K562 (cell line): ENCODE data around the gene CELF4. TPM values are rescaled to one million over a fixed set of nuclear protein-coding genes. Genes with fewer than 3 reads are reported as not detected.

Experiments used
- ATAC-seq: fragments of 200-7000 bp; cut with Tn5 transposase; 3 replicates; pipeline ENCODE4 v1.9.1; 2020; ENCODE audit warnings: moderate library complexity
- BruUV-seq: library from RNA; stranded (reverse); fragments of 400-500 nt; replicated peaks from 2 replicates; lab custom pipeline; 2021; lab: Mats Ljungman, UMichigan
- CTCF ChIA-PET: fragments of 300-600 bp; formaldehyde crosslinking; extraction: SDS; loops from one replicate; lab custom pipeline; 2021; ENCODE audit warnings: low intra/inter-chr PET ratio; lab: Yijun Ruan, JAX
- POLR2A ChIA-PET: fragments of 300-600, 350-650 bp; sonication (Branson Sonifier 250); formaldehyde crosslinking; extraction: SDS; loops from one replicate; lab custom pipeline; 2021; ENCODE audit warnings: antibody characterized with exemption, inconsistent platforms; lab: Yijun Ruan, JAX
- DNase-seq, 4 experiments: peaks; one replicate each; pipeline versions ENCODE4 v3.0.0 to v3.0.0-alpha.2; 2011 to 2018; ENCODE audit warnings: low spot score in 3 of 4, mixed read lengths in 3 of 4; ENCODE audit errors: extremely low read depth in 1 of 4
- FAIRE-seq: peaks from 2 replicates; lab custom pipeline; 2011; peaks lifted over from hg19 to GRCh38; lab: Jason Lieb, UNC
- H2AFZ ChIP-seq: 2 replicates; pipeline ENCODE4 v1.6.0; 2011; ENCODE audit warnings: low read depth, low read length, control low read depth, inconsistent platforms
- H3K27ac ChIP-seq: fragments of 200-600 bp; 3 replicates; pipeline ENCODE4 v1.8.0; 2011; ENCODE audit warnings: low read depth, mild to moderate bottlenecking, control low read depth, inconsistent platforms, low read length, moderate library complexity, mixed read lengths; ENCODE audit errors: extremely low read depth
- H3K27me3 ChIP-seq, 2 experiments: fragments of 300-600 bp in 1 of 2; 2 replicates in 1 of 2; 3 replicates in 1 of 2; pipeline versions ENCODE4 v1.6.0 to v1.8.0; 2011; ENCODE audit warnings: inconsistent platforms in 2 of 2, low read length in 2 of 2, mild to moderate bottlenecking in 1 of 2, mixed read lengths in 1 of 2, moderate library complexity in 1 of 2; ENCODE audit not compliant: control insufficient read depth in 2 of 2, insufficient read depth in 2 of 2
- H3K36me3 ChIP-seq: fragments of 300-600 bp; 3 replicates; pipeline ENCODE4 v1.8.0; 2011; ENCODE audit warnings: mild to moderate bottlenecking, low read length, inconsistent platforms; ENCODE audit not compliant: control insufficient read depth, insufficient read depth
- H3K4me1 ChIP-seq, 2 experiments: fragments of 200-600 bp in 1 of 2; replicated peaks in 1 of 2; 2 replicates in 1 of 2; 3 replicates in 1 of 2; pipeline versions ENCODE4 v1.5.1 to v1.8.0; 2011; ENCODE audit warnings: inconsistent platforms in 2 of 2, low read length in 2 of 2, mild to moderate bottlenecking in 1 of 2, mixed read lengths in 1 of 2, moderate library complexity in 1 of 2; ENCODE audit not compliant: control insufficient read depth in 2 of 2, insufficient read depth in 2 of 2
- H3K4me2 ChIP-seq: 2 replicates; pipeline ENCODE4 v1.6.1; 2011; ENCODE audit warnings: low read length, control low read depth, inconsistent platforms, mixed read lengths; ENCODE audit not compliant: insufficient read depth
- H3K4me3 ChIP-seq: fragments of 200-600 bp; sonication (generic), shearing (Covaris generic); 2 replicates; pipeline ENCODE4 v1.5.1; 2016; ENCODE audit warnings: control low read depth, inconsistent platforms
- H3K79me2 ChIP-seq: fragments of 200-600 bp; 3 replicates; pipeline ENCODE4 v1.8.0; 2011; ENCODE audit warnings: low read length, inconsistent platforms; ENCODE audit not compliant: control insufficient read depth, insufficient read depth
- H3K9ac ChIP-seq, 2 experiments: 2 replicates each; pipeline versions ENCODE4 v1.6.0 to v1.6.1; 2011; ENCODE audit warnings: low read depth in 2 of 2, low read length in 2 of 2, control low read depth in 1 of 2, inconsistent platforms in 1 of 2, mild to moderate bottlenecking in 1 of 2, mixed read lengths in 1 of 2; ENCODE audit not compliant: insufficient read depth in 1 of 2
- H3K9me1 ChIP-seq: one replicate; pipeline ENCODE4 v1.6.0; 2011; ENCODE audit warnings: inconsistent platforms, mild to moderate bottlenecking, low read length, moderate library complexity; ENCODE audit not compliant: control insufficient read depth, insufficient read depth
- H3K9me3 ChIP-seq: replicated peaks from 2 replicates; pipeline ENCODE4 v1.5.1; 2011; ENCODE audit warnings: low read depth, low read length, inconsistent platforms; ENCODE audit not compliant: control insufficient read depth, insufficient read depth
- H4K20me1 ChIP-seq: replicated peaks from 2 replicates; pipeline ENCODE4 v1.6.1; 2011; ENCODE audit warnings: low read length, inconsistent platforms, mixed read lengths; ENCODE audit not compliant: control insufficient read depth, insufficient read depth
- HMGN3 ChIP-seq: IDR thresholded peaks from 2 replicates; pipeline ENCODE4 v1.6.1; 2011; ENCODE audit warnings: borderline replicate concordance, low read depth, mild to moderate bottlenecking, mixed read lengths, low read length; ENCODE audit not compliant: insufficient read length; ENCODE audit errors: extremely low read depth
- MEF2A ChIP-seq: IDR thresholded peaks from 2 replicates; pipeline ENCODE4 v1.6.1; 2011; ENCODE audit warnings: low read depth, mild to moderate bottlenecking, low read length, moderate library complexity; ENCODE audit not compliant: control insufficient read depth
- NCOR1 ChIP-seq: fragments of 450-650 bp; IDR thresholded peaks from 2 replicates; pipeline ENCODE4 v1.6.1; 2016; ENCODE audit warnings: mild to moderate bottlenecking, moderate library complexity
- ZFP36 ChIP-seq: fragments of 150-350 bp; IDR thresholded peaks from 2 replicates; pipeline ENCODE4 v1.6.1; 2018; ENCODE audit warnings: low read length, low read depth; ENCODE audit not compliant: partially characterized antibody
- ZNF197 ChIP-seq: fragments of 200-800 bp; sonication (Bioruptor generic); IDR thresholded peaks from 2 replicates; pipeline ENCODE4 v1.6.1; 2016; ENCODE audit warnings: low read depth, missing genetic modification characterization, missing compliant biosample characterization
- WGBS: fragments of 100-300 bp; shearing (Covaris generic); methylation state at CpG from one replicate; pipeline ENCODE4 v1.1.6; 2016; ENCODE audit warnings: low coverage, mixed read lengths; ENCODE audit not compliant: insufficient coverage; ENCODE audit errors: missing lambda C conversion rate; 5-methylcytosine and 5-hydroxymethylcytosine counted together
- in situ Hi-C: fragments of 300-500 bp; cut with MboI; formaldehyde crosslinking; loops from 4 replicates; pipeline ENCODE4 v1.15.0; 2018; ENCODE audit warnings: inconsistent platforms, mixed read lengths
- intact Hi-C: fragments of 100-400 bp; cut with micrococcal nuclease; formaldehyde crosslinking; loops from 2 replicates; pipeline ENCODE4 v1.14.2; 2022
- polyA plus RNA-seq, 8 experiments: library from polyadenylated mRNA; depleted of rRNA in 4 of 8; stranded (reverse) in 5 of 8; unstranded in 3 of 8; fragments of >200 nt; fragmentation: Nextera tagmentation in 2 of 8; fragmentation: Illumina TruSeq in 1 of 8; extraction: Ambion mirVana in 2 of 8; extraction: Trizol in 1 of 8; gene quantifications; 2 replicates each; pipeline versions ENCODE4 v1.2.1 to v1.2.3, GENCODE V29; 2011 to 2014; ENCODE audit warnings: inconsistent platforms in 1 of 8, missing spikeins in 1 of 8
- total RNA-seq, 7 experiments: library from RNA; depleted of rRNA in 6 of 7; stranded (reverse); fragments of >200 nt in 6 of 7; fragmentation: Illumina TruSeq in 2 of 7; extraction: Trizol in 2 of 7; gene quantifications; 2 replicates each; pipeline versions ENCODE4 v1.2.1 to v1.2.3, GENCODE V29; 2011 to 2021; ENCODE audit warnings: low replicate concordance in 1 of 7

Gene CELF4
- total and polyA plus RNA-seq, 9 of the 15 experiments (the other 6 are each of a cell fraction or from before 2014, with no cell fraction given) = 0.04 to 0.24 (median 0.07) TPM; not detected in 3

GRCh38 chr18:37341473-37342086, 224.0 kb downstream of the CELF4 start:
- TF ChIP-seq ZFP36 = peak; percentile 77
- TF ChIP-seq ZNF197 (CRISPR knock-in tag) = no peak
- no peak for TF ChIP-seq MEF2A
- TF ChIP-seq HMGN3 = no peak
- TF ChIP-seq NCOR1 = no peak
- TF ChIP-seq, all 486 proteins: peak for 1
- Histone ChIP-seq H3K36me3 (no peaks in the 10 kb centered on the region), H2AFZ (no peak overlapping the region), H3K79me2 (no peaks in the 10 kb centered on the region), H3K9me3 (no peaks in the 10 kb centered on the region), H3K9ac (no peak overlapping the region), H3K4me2 (no peak overlapping the region), H3K4me1 (no peaks in the 10 kb centered on the region), H4K20me1 (peaks cover 9% of the 10 kb centered on the region), H3K27ac (no peak overlapping the region), H3K4me3 (no peak overlapping the region), H3K27me3 (peaks cover 0 to 10% of the 10 kb centered on the region in 2 experiments; a peak in 1 of 5 replicates), H3K9me1 (no peaks in the 10 kb centered on the region)
- no TSS peak for BruUV-seq
- DNase-seq (no peak), ATAC-seq (no peak), FAIRE-seq (no peak)
- 2% methylated on average over 5 of the region's 5 CpGs for WGBS
- CTCF ChIA-PET = no interaction called here
- in situ Hi-C loops (no loop called here), intact Hi-C loops (loop anchor here (5.0 kb wide), 2 partner anchors 326 to 399 kb away; no protein-coding TSS in a partner anchor)
- POLR2A ChIA-PET = interaction anchor here (1.1 kb wide), 1 partner anchor 19 kb away, joined by 3 read pairs; no protein-coding TSS in a partner anchor
